Mucosa of descending colon (tissue), 3 donors: ENCODE results near the gene WLS. TPM values are rescaled to one million over a fixed set of nuclear protein-coding genes. Genes with fewer than 3 reads are reported as not detected.

ENCODE experiments used
- ATAC-seq: fragments of 200-7000 bp; cut with Tn5 transposase; one replicate; pipeline ENCODE4 v1.9.1; 2020; ENCODE audit warnings: mild to moderate bottlenecking, moderate library complexity
- DNase-seq, 3 donors: peaks; one replicate each; pipeline ENCODE4 v3.0.0-alpha.2; 2020
- H3K36me3 ChIP-seq: fragments of 200-600 bp; one replicate; pipeline ENCODE4 v1.8.0; 2021; ENCODE audit warnings: low read depth, mild to moderate bottlenecking
- H3K4me1 ChIP-seq: fragments of 200-600 bp; one replicate; pipeline ENCODE4 v1.8.0; 2021; ENCODE audit warnings: low read depth, mild to moderate bottlenecking
- H3K4me3 ChIP-seq: fragments of 200-600 bp; one replicate; pipeline ENCODE4 v1.8.0; 2021; ENCODE audit warnings: mild to moderate bottlenecking
- H3K9me3 ChIP-seq: fragments of 200-600 bp; one replicate; pipeline ENCODE4 v1.8.0; 2021; ENCODE audit warnings: mild to moderate bottlenecking
- intact Hi-C, 2 donors: fragments of 100-400 bp; cut with DNase I in 1 of 2; cut with micrococcal nuclease in 1 of 2; formaldehyde crosslinking; loops; one replicate each; pipeline versions ENCODE4 v1.11.0 to v1.11.1; 2022; cut with DNase I, micrococcal nuclease
- total RNA-seq, 3 donors: library from RNA; stranded (reverse); fragmentation: NEBNext Ultra II Directional in 2 of 3; extraction: Animal tissue kit (Norgen Biotek cat#: 25700) in 2 of 3; gene quantifications; one replicate each; pipeline versions ENCODE4 v1.2.1 to v1.2.4, GENCODE V29; 2021 to 2023
- TF ChIP-seq, protein P1 (sequence below): fragments of 200-600 bp; IDR thresholded peaks from one replicate; pipeline ENCODE4 v1.8.0; 2022; ENCODE audit warnings: antibody characterized with exemption, mild to moderate bottlenecking
- donor health status: DM: no; HTN: no; CAD: no; lungs with moderate emphysema.
- donor health status: DM: no; HTN: no; CAD: no.
- donor health status: DM: no; HTN: yes; CAD: no.

WLS gene
- total RNA-seq, 3 donors from 2014 or later = 100 to 182 (median 118) TPM

DNA sequence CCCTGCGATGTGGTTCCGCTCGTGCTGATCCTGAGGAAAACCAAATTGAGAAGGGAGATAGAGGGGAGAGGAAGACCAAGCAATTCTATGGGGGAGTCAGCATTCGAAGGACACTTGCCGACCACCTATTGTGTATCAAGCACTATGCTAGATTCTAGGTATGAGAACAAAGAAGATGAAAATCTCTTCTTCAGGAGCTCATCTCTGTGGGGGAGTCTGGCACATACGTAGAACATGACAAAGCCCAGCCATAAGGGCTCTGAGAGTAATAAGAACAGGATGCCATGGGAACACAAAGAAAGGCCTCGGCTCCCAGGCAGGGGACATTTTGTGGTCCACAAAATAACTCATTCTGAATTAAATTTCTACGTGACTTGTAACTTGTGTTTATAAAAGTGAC, 83.7 kb downstream of the WLS start:
- intact Hi-C loops = no loop called here
- no peak for DNase-seq

GRCh38 chr1:68147534-68148171, 84.7 kb downstream of the WLS start:
- intact Hi-C loops = no loop called here
- no peak for ATAC-seq

More for the DNA sequence above, 83.7 kb downstream of the WLS start:
- TF ChIP-seq, protein P1, sequence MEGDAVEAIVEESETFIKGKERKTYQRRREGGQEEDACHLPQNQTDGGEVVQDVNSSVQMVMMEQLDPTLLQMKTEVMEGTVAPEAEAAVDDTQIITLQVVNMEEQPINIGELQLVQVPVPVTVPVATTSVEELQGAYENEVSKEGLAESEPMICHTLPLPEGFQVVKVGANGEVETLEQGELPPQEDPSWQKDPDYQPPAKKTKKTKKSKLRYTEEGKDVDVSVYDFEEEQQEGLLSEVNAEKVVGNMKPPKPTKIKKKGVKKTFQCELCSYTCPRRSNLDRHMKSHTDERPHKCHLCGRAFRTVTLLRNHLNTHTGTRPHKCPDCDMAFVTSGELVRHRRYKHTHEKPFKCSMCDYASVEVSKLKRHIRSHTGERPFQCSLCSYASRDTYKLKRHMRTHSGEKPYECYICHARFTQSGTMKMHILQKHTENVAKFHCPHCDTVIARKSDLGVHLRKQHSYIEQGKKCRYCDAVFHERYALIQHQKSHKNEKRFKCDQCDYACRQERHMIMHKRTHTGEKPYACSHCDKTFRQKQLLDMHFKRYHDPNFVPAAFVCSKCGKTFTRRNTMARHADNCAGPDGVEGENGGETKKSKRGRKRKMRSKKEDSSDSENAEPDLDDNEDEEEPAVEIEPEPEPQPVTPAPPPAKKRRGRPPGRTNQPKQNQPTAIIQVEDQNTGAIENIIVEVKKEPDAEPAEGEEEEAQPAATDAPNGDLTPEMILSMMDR = no peak
- Histone ChIP-seq H3K9me3 (no peaks in the 10 kb centered on the region), H3K4me1 (peaks cover 3% of the 10 kb centered on the region), H3K4me3 (no peak overlapping the region), H3K36me3 (peaks cover 5% of the 10 kb centered on the region)
- ATAC-seq = no peak

GRCh38 chr1:68145418-68146126, 86.8 kb downstream of the WLS start:
- ATAC-seq (peak; percentile 87), DNase-seq (peak; percentile 63 to 75 (median 69))
- TF ChIP-seq, protein P1 = no peak
- intact Hi-C loops = no loop called here
- peaks cover 3% of the 10 kb centered on the region for H3K4me1 ChIP-seq
- no peak overlapping the region for H3K4me3 ChIP-seq
- H3K9me3 ChIP-seq = no peaks in the 10 kb centered on the region
- H3K36me3 ChIP-seq = peaks cover 5% of the 10 kb centered on the region

More at GRCh38 chr1:68147534-68148171, 84.7 kb downstream of the WLS start:
- Histone ChIP-seq H3K9me3 (no peaks in the 10 kb centered on the region), H3K4me3 (no peak overlapping the region), H3K36me3 (peaks cover 5% of the 10 kb centered on the region), H3K4me1 (peaks cover 3% of the 10 kb centered on the region)
- TF ChIP-seq, protein P1 = no peak
- no peak for DNase-seq

- ATAC-seq (no peak), DNase-seq (no peak)
- TF ChIP-seq, protein P1 = no peak
- intact Hi-C loops = loop anchor here in 1 of 2 donors (5.0 kb wide), 1 partner anchor 87 kb away; the partner anchor contains the start of gene WLS
- Histone ChIP-seq H3K4me3 (no peak overlapping the region), H3K36me3 (peaks cover 5% of the 10 kb centered on the region), H3K4me1 (peaks cover 3% of the 10 kb centered on the region), H3K9me3 (no peaks in the 10 kb centered on the region)
Measured at GRCh38 chr1:68144856-68145255, 87.5 kb downstream of the WLS start.

DNA sequence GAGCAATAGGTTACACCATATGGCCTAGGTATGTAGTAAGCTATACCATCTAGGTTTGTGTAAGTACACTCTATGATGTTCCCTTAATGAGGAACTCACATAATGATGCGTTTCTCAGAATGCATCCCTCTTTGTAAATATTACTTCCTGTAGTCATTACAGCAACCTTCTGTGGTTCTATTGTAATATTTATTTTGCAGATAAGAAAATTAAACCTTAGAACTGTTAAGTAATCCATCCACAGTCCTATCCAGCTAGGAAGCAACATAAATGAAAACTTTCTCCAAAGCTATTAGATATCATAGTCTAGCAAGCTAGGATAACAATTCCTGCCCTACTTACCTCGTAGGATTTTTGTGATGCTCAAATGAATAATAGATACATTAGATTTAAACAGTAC, 88.7 kb downstream of the WLS start:
- Histone ChIP-seq H3K4me3 (no peak overlapping the region), H3K4me1 (peaks cover 3% of the 10 kb centered on the region), H3K9me3 (no peaks in the 10 kb centered on the region), H3K36me3 (peaks cover 5% of the 10 kb centered on the region)
- intact Hi-C loops = loop anchor here in 1 of 2 donors (5.0 kb wide), 1 partner anchor 89 kb away; the partner anchor contains the start of gene WLS
- peak; percentile 44 for ATAC-seq
- TF ChIP-seq, protein P1 = no peak
- no peak for DNase-seq
